BJ (cell line): ENCODE data around the gene HTT. TPM values are rescaled to one million over a fixed set of nuclear protein-coding genes. Genes with fewer than 3 reads are reported as not detected.

Experiments used
- CTCF ChIA-PET: fragments of 350-600 bp; formaldehyde crosslinking; extraction: SDS; loops from one replicate; lab custom pipeline; 2021; ENCODE audit warnings: antibody characterized with exemption, inconsistent platforms; lab: Yijun Ruan, JAX
- POLR2A ChIA-PET: fragments of 300-600 bp; sonication (Branson Sonifier 250); formaldehyde crosslinking; extraction: SDS; loops from one replicate; lab custom pipeline; 2021; ENCODE audit warnings: antibody characterized with exemption; lab: Charles Lee
- DNase-seq: peaks from one replicate; pipeline ENCODE4 v3.0.0-alpha.2; 2011; ENCODE audit warnings: low read depth
- H3K27me3 ChIP-seq: 2 replicates; pipeline ENCODE4 v1.6.0; 2011; ENCODE audit warnings: low read length; ENCODE audit not compliant: control insufficient read depth, insufficient read depth
- H3K36me3 ChIP-seq: 2 replicates; pipeline ENCODE4 v1.5.1; 2011; ENCODE audit warnings: low read length; ENCODE audit not compliant: control insufficient read depth, insufficient read depth
- H3K4me3 ChIP-seq: 2 replicates; pipeline ENCODE4 v1.5.1; 2011; ENCODE audit warnings: low read depth, mild to moderate bottlenecking, control low read depth, low read length
- polyA plus RNA-seq: library from polyadenylated mRNA; depleted of rRNA; stranded (reverse); fragments of >200 nt; gene quantifications from 2 replicates; pipeline ENCODE4 v1.2.3, GENCODE V29; 2011
- TF ChIP-seq, protein P1 (sequence below): IDR thresholded peaks from 2 replicates; pipeline ENCODE4 v1.5.1; 2011; ENCODE audit warnings: low read depth, mild to moderate bottlenecking, control low read depth, inconsistent platforms, low read length, moderate library complexity; ENCODE audit not compliant: insufficient read depth

The HTT gene
- polyA plus RNA-seq, 1 experiment, result 13.6 TPM

DNA sequence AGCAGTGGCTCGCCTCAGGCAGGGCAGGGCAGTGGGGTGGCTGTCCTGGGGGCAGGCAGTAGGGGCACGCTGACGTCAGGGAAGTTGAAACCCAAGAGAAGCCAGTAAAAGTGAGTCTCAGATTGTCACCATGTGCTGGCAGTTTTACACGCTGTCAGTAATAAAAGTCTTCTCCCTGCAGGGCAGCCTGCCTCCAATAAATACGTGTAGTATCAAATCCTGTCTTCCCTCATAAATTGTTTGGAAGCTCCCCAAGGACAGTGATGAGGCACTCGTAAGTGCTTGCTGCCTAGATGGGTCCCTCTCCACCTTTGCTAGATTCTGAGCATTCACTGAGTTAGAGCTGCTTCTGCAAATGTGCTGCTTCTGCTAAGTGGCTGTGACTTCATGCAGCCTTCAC, 113.6 kb downstream of the HTT start:
- no peak for DNase-seq
- no peaks in the 10 kb centered on the region for H3K27me3 ChIP-seq
- TF ChIP-seq, protein P1, sequence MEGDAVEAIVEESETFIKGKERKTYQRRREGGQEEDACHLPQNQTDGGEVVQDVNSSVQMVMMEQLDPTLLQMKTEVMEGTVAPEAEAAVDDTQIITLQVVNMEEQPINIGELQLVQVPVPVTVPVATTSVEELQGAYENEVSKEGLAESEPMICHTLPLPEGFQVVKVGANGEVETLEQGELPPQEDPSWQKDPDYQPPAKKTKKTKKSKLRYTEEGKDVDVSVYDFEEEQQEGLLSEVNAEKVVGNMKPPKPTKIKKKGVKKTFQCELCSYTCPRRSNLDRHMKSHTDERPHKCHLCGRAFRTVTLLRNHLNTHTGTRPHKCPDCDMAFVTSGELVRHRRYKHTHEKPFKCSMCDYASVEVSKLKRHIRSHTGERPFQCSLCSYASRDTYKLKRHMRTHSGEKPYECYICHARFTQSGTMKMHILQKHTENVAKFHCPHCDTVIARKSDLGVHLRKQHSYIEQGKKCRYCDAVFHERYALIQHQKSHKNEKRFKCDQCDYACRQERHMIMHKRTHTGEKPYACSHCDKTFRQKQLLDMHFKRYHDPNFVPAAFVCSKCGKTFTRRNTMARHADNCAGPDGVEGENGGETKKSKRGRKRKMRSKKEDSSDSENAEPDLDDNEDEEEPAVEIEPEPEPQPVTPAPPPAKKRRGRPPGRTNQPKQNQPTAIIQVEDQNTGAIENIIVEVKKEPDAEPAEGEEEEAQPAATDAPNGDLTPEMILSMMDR, result no peak
- H3K36me3 ChIP-seq, result peaks cover 8% of the 10 kb centered on the region
- H3K4me3 ChIP-seq, result no peak overlapping the region
- CTCF ChIA-PET, result interaction anchor here (0.5 to 1.4 kb wide), 2 partner anchors 9 to 11 kb away, joined by 3 to 4 read pairs; no protein-coding TSS in a partner anchor
- POLR2A ChIA-PET, result no interaction called here

DNA sequence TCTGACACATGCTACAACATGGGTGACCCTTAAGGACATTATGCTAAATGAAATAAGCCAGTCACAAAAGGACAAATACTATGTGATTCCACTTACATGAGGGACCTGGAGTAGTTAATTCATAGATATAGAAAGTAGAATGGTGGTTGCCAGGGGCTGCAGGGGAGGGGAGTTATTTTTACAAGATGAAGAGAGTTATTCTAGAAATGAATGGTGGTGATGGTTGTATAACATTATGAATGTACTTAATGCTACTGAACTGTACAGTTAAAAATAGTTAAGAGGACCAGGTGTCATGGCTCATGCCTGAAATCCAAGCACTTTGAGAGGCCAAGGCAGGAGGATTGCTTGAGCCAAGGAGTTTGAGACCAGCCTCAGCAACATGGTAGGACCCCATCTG, 115.0 kb downstream of the HTT start:
- TF ChIP-seq, protein P1, result no peak
- Histone ChIP-seq H3K4me3 (no peak overlapping the region), H3K27me3 (no peaks in the 10 kb centered on the region), H3K36me3 (peaks cover 10% of the 10 kb centered on the region)
- ChIA-PET CTCF (interaction anchor here (0.8 to 1.5 kb wide), 3 partner anchors 8 to 32 kb away, joined by 3 to 7 read pairs (median 4); no protein-coding TSS in a partner anchor), POLR2A (no interaction called here)
- no peak for DNase-seq

DNA sequence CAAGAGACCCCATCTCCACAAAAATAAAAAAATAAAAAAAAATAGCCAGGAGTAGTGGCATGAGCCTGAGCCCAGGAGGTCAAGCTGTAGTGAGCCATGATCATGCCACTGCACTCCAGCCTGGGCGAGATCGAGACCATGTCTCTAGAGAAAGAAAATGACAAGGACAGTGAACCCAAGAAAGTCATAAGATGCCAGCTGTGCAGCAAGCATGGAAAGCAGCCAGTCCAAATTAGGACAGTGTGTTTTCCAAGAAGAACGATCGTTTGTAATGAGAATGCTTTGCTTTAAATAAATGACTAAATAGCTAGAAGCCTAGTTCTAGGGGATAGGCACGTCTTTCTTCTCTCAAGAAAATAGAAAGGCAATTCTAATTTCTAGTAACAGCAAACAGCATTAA, 116.1 kb downstream of the HTT start:
- H3K4me3 ChIP-seq, result no peak overlapping the region
- ChIA-PET CTCF (interaction anchor here (0.8 to 1.5 kb wide), 3 partner anchors 13 to 84 kb away, joined by 3 to 7 read pairs (median 4); no protein-coding TSS in a partner anchor), POLR2A (no interaction called here)
- DNase-seq, result no peak
- no peaks in the 10 kb centered on the region for H3K27me3 ChIP-seq
- H3K36me3 ChIP-seq, result peaks cover 10% of the 10 kb centered on the region
- TF ChIP-seq, protein P1, result no peak

DNA sequence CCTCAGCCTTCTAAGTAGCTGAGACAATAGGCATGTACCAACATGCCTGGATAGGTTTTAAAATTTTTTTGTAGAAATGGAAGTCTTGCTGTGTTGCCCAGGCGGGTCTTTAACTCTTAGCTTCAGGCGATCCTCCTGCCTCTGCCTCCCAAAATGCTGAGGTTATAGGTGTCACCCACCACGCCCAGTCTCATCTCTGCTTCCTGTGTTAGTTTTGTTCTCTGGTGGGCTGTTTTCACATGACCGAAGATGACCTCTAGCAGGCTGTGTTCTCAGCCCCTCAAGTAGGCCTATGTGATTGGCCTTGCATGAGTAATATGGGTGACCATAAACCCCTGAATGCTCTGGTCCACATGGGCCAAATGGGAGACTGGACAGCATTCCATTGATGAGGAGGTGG, 117.7 kb downstream of the HTT start:
- ChIA-PET CTCF (interaction anchor here (1.4 to 1.8 kb wide), 2 partner anchors 288 to 289 kb away, joined by 3 to 5 read pairs; no protein-coding TSS in a partner anchor), POLR2A (interaction anchor here (0.6 kb wide), 1 partner anchor 285 kb away, joined by 3 read pairs; no protein-coding TSS in a partner anchor)
- H3K27me3 ChIP-seq, result no peaks in the 10 kb centered on the region
- TF ChIP-seq, protein P1, result no peak
- no peak overlapping the region for H3K4me3 ChIP-seq
- H3K36me3 ChIP-seq, result peaks cover 13% of the 10 kb centered on the region
- no peak for DNase-seq

DNA sequence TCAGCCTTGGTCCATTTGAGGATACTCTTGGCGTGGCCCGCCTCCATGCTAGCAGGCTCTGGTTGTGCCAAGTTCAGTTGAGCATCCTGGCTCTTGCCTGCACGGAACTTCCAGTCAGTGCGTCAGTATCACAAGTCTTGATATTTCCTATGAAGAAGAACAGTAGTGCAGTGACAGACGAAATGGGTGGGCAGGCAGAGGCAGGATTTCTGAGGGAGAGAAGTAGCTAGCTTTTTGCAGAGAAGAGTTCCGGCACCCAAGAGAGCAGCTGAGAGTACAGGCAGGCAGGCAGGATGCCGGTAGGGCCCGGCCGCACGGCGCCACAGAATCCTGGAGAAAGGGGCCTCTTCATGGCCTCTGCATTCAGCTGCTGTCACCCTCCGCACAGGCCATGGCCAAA, 118.3 kb downstream of the HTT start:
- DNase-seq, result no peak
- no peaks in the 10 kb centered on the region for H3K27me3 ChIP-seq
- ChIA-PET POLR2A (no interaction called here), CTCF (interaction anchor here (1.2 to 2.4 kb wide), 4 partner anchors 12 to 287 kb away, joined by 4 to 13 read pairs (median 4); no protein-coding TSS in a partner anchor)
- TF ChIP-seq, protein P1, result no peak
- no peak overlapping the region for H3K4me3 ChIP-seq
- H3K36me3 ChIP-seq, result peaks cover 14% of the 10 kb centered on the region
